IPS-NIHi11 (cell line): ENCODE data around the gene SERPINB2.
"Not testable (repeated sequence)": the region's sequence is repeated elsewhere in the genome, so short reads cannot be mapped to it uniquely, and the experiment has no call there.

Source experiments
- DNase-seq: peaks from one replicate; pipeline ENCODE4 v3.0.0; 2012; ENCODE audit warnings: mixed read lengths, low spot score

Gene SERPINB2

GRCh38 chr18:63936932-63937393, 49.5 kb downstream of the SERPINB2 start:
- no peak for DNase-seq

GRCh38 chr18:63940008-63940407, 52.5 kb downstream of the SERPINB2 start:
- no peak for DNase-seq

- not testable (repeated sequence) for DNase-seq
These were observed 53.1 kb downstream of the SERPINB2 start for GRCh38 chr18:63940543-63941050.

- no peak for DNase-seq
These were observed 59.7 kb downstream of the SERPINB2 start for GRCh38 chr18:63947051-63947790.

- peak; percentile 83 for DNase-seq
These were observed 61.7 kb downstream of the SERPINB2 start, which contains the start of gene HMSD for GRCh38 chr18:63949068-63949737. HMSD (plus strand) TSS chr18:63949301; CDS start chr18:63953456, 4,155 bp downstream.

- DNase-seq, result no peak
These were observed 63.8 kb downstream of the SERPINB2 start for GRCh38 chr18:63951302-63951705.
